Measurements from ENCODE around the gene CLN3. TPM values are rescaled to one million over a fixed set of nuclear protein-coding genes. Genes with fewer than 3 reads are reported as not detected.

Gene CLN3
- total and polyA plus RNA-seq, 9 of the 15 experiments (the other 6 are each of a cell fraction or from before 2014, with no cell fraction given): 2.5 to 27.1 (median 11.6) TPM

- TF ChIP-seq NONO (IDR thresholded peaks at IDR 0.05; ENCODE audit: low read depth in 2 of 2, low read length in 1 of 2): no peak
- TF ChIP-seq HBP1 (CRISPR knock-in tag; IDR thresholded peaks at IDR 0.05): no peak
- peak; percentile 15; the same call in 1 of the 2 replicates for TF ChIP-seq TFAP4 (CRISPR knock-in tag; IDR thresholded peaks at IDR 0.05; ENCODE audit: borderline replicate concordance)
- TF ChIP-seq BCL6 (CRISPR knock-in tag; IDR thresholded peaks at IDR 0.05): no peak
- TF ChIP-seq CTBP1 (IDR thresholded peaks at IDR 0.05; ENCODE audit: borderline replicate concordance): peak; percentile 61; the same call in 1 of the 2 replicates
- TF ChIP-seq YBX1 (IDR thresholded peaks at IDR 0.05): no peak
- no peak for TF ChIP-seq ZNF551 (CRISPR knock-in tag; IDR thresholded peaks at IDR 0.05)
- TF ChIP-seq CTCF (IDR thresholded peaks at IDR 0.05 in 2 of 3, conservative IDR thresholded peaks at IDR 0.05 in 1 of 3; ENCODE audit: insufficient read depth in 2 of 3, low read depth in 1 of 3, low read length in 3 of 3): no peak
- TF ChIP-seq SMARCB1 (IDR thresholded peaks at IDR 0.05; ENCODE audit: insufficient read length, low read depth): no peak
- 0 out of 2 replicates have a peak, but pooled peaks have one; percentile 28 for TF ChIP-seq RHOXF2B (CRISPR knock-in tag; conservative IDR thresholded peaks at IDR 0.05)
- 0 out of 4 replicates have a peak, but pooled peaks of 1 of the 2 experiments have one; percentile 24 for TF ChIP-seq ZNF318 (IDR thresholded peaks at IDR 0.05; ENCODE audit: borderline replicate concordance in 1 of 2, low read depth in 1 of 2)
- no peak for TF ChIP-seq TARDBP (IDR thresholded peaks at IDR 0.05)
- TF ChIP-seq KDM5B (IDR thresholded peaks at IDR 0.05; ENCODE audit: insufficient replicate concordance, low read depth, low read length): peak; percentile 52
- no peak for TF ChIP-seq ZNF431 (CRISPR knock-in tag; IDR thresholded peaks at IDR 0.05)
Measured at GRCh38 chr16:28494121-28494851, 2.4 kb upstream of the CLN3 start, which contains the start of gene APOBR (continued).
